MM.1S (cell line): Measurements from ENCODE around the gene ANKRD13B.

ENCODE experiments used
- DNase-seq: peaks from one replicate; pipeline ENCODE4 v3.0.0-alpha.2; 2015
- H2AFZ ChIP-seq: fragments of 300-600 bp; sonication (generic); 2 replicates; pipeline ENCODE4 v1.6.0; 2016; ENCODE audit warnings: antibody characterized with exemption, low read length
- H3F3A ChIP-seq: fragments of 300-600 bp; sonication (generic); 2 replicates; pipeline ENCODE4 v1.6.1; 2016; ENCODE audit warnings: mild to moderate bottlenecking, antibody characterized with exemption, low read length, moderate library complexity, mixed read lengths; ENCODE audit not compliant: insufficient read depth
- H3K27ac ChIP-seq: fragments of 300-600 bp; sonication (generic); 2 replicates; pipeline ENCODE4 v1.5.1; 2016; ENCODE audit warnings: mild to moderate bottlenecking, low read length
- H3K27me3 ChIP-seq: fragments of 300-600 bp; sonication (generic); replicated peaks from 2 replicates; pipeline ENCODE4 v1.6.0; 2016; ENCODE audit warnings: low read length; ENCODE audit not compliant: insufficient read depth
- H3K36me3 ChIP-seq: fragments of 300-600 bp; sonication (generic); replicated peaks from 2 replicates; pipeline ENCODE4 v1.6.1; 2016; ENCODE audit warnings: mild to moderate bottlenecking, low read length, mixed read lengths; ENCODE audit not compliant: insufficient read depth
- H3K4me1 ChIP-seq: fragments of 300-600 bp; sonication (generic); 2 replicates; pipeline ENCODE4 v1.6.1; 2016; ENCODE audit warnings: low read length, mixed read lengths
- H3K4me2 ChIP-seq: fragments of 300-600 bp; sonication (generic); 2 replicates; pipeline ENCODE4 v1.6.0; 2016; ENCODE audit warnings: low read depth, low read length
- H3K4me3 ChIP-seq: fragments of 300-600 bp; sonication (generic); 2 replicates; pipeline ENCODE4 v1.5.1; 2016; ENCODE audit warnings: low read length, mixed read lengths
- H3K79me2 ChIP-seq: fragments of 300-600 bp; sonication (generic); 2 replicates; pipeline ENCODE4 v1.6.1; 2016; ENCODE audit warnings: mixed run types, low read length, mixed read lengths
- H3K9ac ChIP-seq: fragments of 300-600 bp; sonication (generic); 2 replicates; pipeline ENCODE4 v1.6.1; 2016; ENCODE audit warnings: low read length, mixed read lengths
- H3K9me2 ChIP-seq: fragments of 300-600 bp; sonication (generic); replicated peaks from 2 replicates; pipeline ENCODE4 v1.6.1; 2016; ENCODE audit warnings: mild to moderate bottlenecking, low read length, mixed read lengths; ENCODE audit not compliant: insufficient read depth
- H3K9me3 ChIP-seq: fragments of 300-600 bp; sonication (generic); replicated peaks from 2 replicates; pipeline ENCODE4 v1.6.1; 2016; ENCODE audit warnings: mild to moderate bottlenecking, low read length, mixed read lengths; ENCODE audit not compliant: insufficient read depth
- H4K20me1 ChIP-seq: fragments of 300-600 bp; sonication (generic); 2 replicates; pipeline ENCODE4 v1.6.1; 2016; ENCODE audit warnings: mild to moderate bottlenecking, low read length, moderate library complexity, mixed read lengths; ENCODE audit not compliant: insufficient read depth
- CTCF ChIP-seq: fragments of 300-600 bp; sonication (generic); IDR thresholded peaks from 2 replicates; pipeline ENCODE4 v1.5.1; 2016; ENCODE audit warnings: antibody characterized with exemption, low read length, mixed read lengths
- EZH2 ChIP-seq: fragments of 300-600 bp; sonication (generic); optimal IDR thresholded peaks from 2 replicates; pipeline ENCODE3; 2017; ENCODE audit warnings: low read depth, mild to moderate bottlenecking, antibody characterized with exemption, low read length, mixed read lengths
- EZH2phosphoT487 ChIP-seq: fragments of 300-600 bp; sonication (generic); IDR thresholded peaks from 2 replicates; pipeline ENCODE4 v1.6.1; 2018; ENCODE audit warnings: antibody characterized with exemption, low read length

ANKRD13B gene

DNA sequence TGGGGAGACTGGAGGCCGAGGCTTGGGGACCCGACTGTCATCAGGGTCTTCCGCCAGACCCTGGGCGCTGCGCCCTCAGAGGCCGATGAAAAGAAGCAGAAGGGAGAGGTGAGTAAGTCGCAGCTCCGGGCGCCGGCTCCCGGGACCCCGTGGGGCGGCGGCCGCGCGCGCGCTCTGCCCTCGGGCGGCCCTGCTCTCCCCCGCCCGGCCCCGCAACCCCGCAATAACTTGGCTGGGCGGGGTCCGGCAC is 25.7 kb upstream of the ANKRD13B start:
- H3K27me3 ChIP-seq: no peaks in the 10 kb centered on the region
- H3K36me3 ChIP-seq: no peaks in the 10 kb centered on the region
- H3K4me2 ChIP-seq: peak overlapping the region; percentile 99
- no peaks in the 10 kb centered on the region for H3K9me3 ChIP-seq
- TF ChIP-seq CTCF (no peak), EZH2 (no peak), EZH2phosphoT487 (no peak)
- H3K9me2 ChIP-seq: no peaks in the 10 kb centered on the region
- peak overlapping the region; percentile 61; the same call in 1 of the 2 replicates for H3K9ac ChIP-seq
- H3K4me1 ChIP-seq: peaks cover 11% of the 10 kb centered on the region
- peak overlapping the region; percentile 77 for H3K4me3 ChIP-seq
- H3K27ac ChIP-seq: peak overlapping the region; percentile 75; the same call in 1 of the 2 replicates
- no peaks in the 10 kb centered on the region for H4K20me1 ChIP-seq
- H3K79me2 ChIP-seq: peaks cover 14% of the 10 kb centered on the region
- H2AFZ ChIP-seq: peak overlapping the region; percentile 82
- peak; percentile 31 for DNase-seq
- peaks cover 34% of the 10 kb centered on the region for H3F3A ChIP-seq

GRCh38 chr17:29567554-29568330 is 25.2 kb upstream of the ANKRD13B start:
- H2AFZ ChIP-seq: peak overlapping the region; percentile 82
- H3K36me3 ChIP-seq: no peaks in the 10 kb centered on the region
- peak overlapping the region; percentile 75; the same call in 1 of the 2 replicates for H3K27ac ChIP-seq
- no peaks in the 10 kb centered on the region for H3K27me3 ChIP-seq
- H3K9me2 ChIP-seq: no peaks in the 10 kb centered on the region
- peak overlapping the region; percentile 77 for H3K4me3 ChIP-seq
- H4K20me1 ChIP-seq: no peaks in the 10 kb centered on the region
- peak overlapping the region; percentile 61; the same call in 1 of the 2 replicates for H3K9ac ChIP-seq
- peaks cover 34% of the 10 kb centered on the region for H3F3A ChIP-seq
- TF ChIP-seq CTCF (peak; percentile 51), EZH2 (no peak), EZH2phosphoT487 (no peak)
- DNase-seq: peak; percentile 79
- peak overlapping the region; percentile 99 for H3K4me2 ChIP-seq
- H3K9me3 ChIP-seq: no peaks in the 10 kb centered on the region
- peaks cover 11% of the 10 kb centered on the region for H3K4me1 ChIP-seq
- H3K79me2 ChIP-seq: peaks cover 14% of the 10 kb centered on the region

- Histone ChIP-seq H3K4me1 (peaks cover 11% of the 10 kb centered on the region), H3K27ac (peak within 1 kb of the TSS; percentile 75; the same call in 1 of the 2 replicates), H3F3A (peaks cover 34% of the 10 kb centered on the region), H3K36me3 (no peaks in the 10 kb centered on the region), H3K79me2 (peaks cover 10% of the 10 kb centered on the region), H3K9me2 (no peaks in the 10 kb centered on the region), H3K27me3 (no peaks in the 10 kb centered on the region), H3K9ac (peak within 1 kb of the TSS; percentile 70; the same call in 1 of the 2 replicates), H4K20me1 (no peaks in the 10 kb centered on the region), H3K4me2 (peak within 1 kb of the TSS; percentile 99), H3K9me3 (no peaks in the 10 kb centered on the region), H2AFZ (peak within 1 kb of the TSS; percentile 97), H3K4me3 (peak within 1 kb of the TSS; percentile 88)
- peak; percentile 90 for DNase-seq
- TF ChIP-seq EZH2phosphoT487: no peak
- no peak for TF ChIP-seq CTCF
- TF ChIP-seq EZH2: no peak
These were observed 24.3 kb upstream of the ANKRD13B start, which contains the start of gene TP53I13 for GRCh38 chr17:29568331-29569244. Gene TP53I13 (plus strand): TSS chr17:29568701. CDS start chr17:29568759, 58 bp downstream.
